NK-92 (cell line): ENCODE measurements around the gene GALNT7.

ENCODE experiments used
- DNase-seq: peaks from one replicate; lab custom pipeline; 2025; ENCODE audit not compliant: unreplicated experiment; lab: John Stamatoyannopoulos, UW

GALNT7 gene

DNA sequence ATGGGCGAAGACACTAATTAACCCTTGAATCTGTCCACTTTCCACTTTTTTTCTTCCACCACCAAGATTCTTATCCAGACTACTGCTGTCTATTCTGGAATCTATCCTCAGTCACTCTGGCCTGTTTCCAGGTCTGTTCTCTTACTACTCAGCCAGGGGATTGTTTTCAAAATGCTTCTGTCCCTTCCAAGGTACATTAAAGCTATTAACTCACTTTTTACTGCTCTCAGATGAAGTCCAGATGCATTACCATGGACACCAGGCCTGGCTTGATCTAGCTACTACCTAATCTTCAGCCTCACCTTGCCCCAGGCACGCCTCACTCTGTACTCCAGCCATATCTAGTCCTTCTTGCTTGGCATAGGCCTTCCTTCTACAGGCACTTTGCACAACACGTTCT, 66.4 kb downstream of the GALNT7 start:
- DNase-seq: no peak

DNA sequence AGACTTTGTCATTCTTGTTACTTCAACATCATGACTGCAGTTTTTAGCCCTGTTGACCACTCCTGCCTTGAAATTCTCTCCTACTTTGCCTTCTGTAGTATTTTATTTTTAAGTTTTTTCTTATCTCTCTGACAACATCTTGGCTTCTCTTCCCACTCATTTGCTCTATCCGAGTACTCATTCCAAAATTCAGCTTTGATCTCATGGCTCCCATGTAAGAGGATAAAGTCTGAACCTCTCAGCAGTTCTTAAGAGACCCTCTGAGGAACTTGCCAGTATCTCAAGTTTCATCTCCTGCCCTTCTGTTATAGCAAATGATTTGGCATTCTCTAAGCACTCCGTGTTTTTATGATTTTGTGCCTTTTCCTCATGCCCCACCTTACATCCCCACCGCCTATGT, 67.7 kb downstream of the GALNT7 start:
- no peak for DNase-seq

- no peak for DNase-seq
Measured at GRCh38 chr4:173237152-173237551, 68.5 kb downstream of the GALNT7 start.

- no peak for DNase-seq
Measured at GRCh38 chr4:173237762-173238161, 69.2 kb downstream of the GALNT7 start.

DNA sequence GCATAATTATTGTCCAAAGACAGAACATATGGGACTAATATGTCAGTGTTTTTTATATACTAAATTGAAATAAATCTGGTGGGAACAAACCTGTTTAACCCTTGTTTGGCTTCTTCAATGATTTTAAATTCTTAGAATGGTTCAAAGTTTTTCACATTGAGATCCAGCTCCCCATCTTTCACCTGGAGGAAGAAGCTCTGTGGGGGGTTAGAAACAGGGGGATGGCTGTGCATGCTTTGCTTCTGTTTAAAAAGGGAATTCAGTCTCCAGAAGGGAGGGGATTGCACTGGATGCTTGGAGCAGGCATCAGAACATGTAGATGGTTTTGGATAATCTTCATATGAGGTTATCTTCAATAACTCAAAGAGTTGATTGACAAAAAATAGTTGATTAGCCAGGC, 72.1 kb downstream of the GALNT7 start:
- DNase-seq: no peak

DNA sequence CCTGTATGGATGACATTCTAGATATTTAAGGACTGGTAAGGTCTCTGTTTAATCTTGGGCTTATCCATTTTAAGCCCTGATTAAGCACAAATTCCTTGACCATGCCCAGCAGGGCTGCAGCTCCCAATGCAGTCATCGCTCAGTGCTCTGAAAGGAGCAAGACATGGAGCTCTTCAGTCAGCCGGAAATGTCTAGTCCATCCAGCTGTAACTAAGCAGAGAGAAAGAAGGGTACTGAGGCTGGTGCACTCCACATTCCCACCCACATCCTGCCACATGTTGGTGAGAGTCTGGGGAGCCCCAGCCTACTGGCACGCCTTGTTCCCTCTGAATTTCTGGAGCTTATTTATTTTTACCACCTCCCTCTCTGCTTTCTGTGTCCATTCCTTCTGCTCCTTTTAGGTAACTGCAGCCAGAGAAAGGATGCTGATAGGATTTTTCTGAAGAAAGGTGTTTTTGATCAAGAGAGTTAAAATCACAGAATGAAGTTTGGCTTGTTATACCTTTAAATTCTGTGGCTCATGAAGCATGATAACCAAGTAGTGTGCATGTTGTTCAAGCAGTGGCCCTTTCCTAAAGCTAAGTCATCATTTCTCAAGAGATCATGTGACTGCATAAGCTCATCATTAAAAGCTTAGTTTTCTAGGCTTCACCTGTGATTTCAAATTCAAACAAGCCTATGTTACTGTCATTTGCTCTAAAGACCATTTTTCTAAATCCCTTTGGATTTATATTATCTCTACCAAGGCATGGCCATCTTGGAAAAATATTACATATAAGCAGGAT, 74.0 kb downstream of the GALNT7 start:
- no peak for DNase-seq

DNA sequence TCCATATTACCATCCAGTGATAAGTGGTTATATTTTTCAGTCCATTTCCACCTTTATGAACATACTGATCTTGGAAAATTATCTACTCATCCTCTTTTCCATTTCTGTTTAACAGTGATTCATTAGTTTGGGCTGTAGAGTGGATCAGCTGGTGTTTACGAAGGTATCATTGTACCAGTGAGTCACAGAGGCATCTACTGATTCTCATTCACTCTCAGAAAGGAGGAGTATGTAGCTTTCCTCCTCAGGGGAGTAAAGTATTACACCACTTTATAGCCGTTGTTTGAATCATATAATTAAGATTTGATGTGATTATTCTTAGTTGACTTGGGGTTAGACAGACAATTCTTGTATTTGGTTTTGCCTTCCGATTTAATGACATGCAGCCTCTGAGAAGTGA, 74.7 kb downstream of the GALNT7 start:
- no peak for DNase-seq

GRCh38 chr4:173243917-173244658, 75.5 kb downstream of the GALNT7 start:
- no peak for DNase-seq

DNA sequence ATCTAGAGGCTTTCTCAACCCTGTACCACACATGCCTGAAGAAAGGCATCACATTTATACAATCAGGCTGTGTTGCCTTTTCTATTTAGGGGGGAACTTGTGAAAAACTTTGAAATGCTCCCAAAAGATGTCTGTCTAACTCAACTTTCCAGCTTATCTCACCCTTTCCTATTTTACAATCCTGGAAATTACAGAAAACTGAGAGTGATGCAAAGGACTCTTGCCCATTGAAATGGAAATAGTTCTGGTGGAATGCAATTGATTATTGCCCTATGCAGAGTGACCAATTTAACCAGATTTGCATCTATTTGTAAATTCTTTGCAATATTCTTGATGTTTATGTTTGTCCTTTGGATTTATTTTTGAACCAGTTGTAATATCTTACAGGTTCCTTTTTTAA, 77.3 kb downstream of the GALNT7 start:
- DNase-seq: no peak

DNA sequence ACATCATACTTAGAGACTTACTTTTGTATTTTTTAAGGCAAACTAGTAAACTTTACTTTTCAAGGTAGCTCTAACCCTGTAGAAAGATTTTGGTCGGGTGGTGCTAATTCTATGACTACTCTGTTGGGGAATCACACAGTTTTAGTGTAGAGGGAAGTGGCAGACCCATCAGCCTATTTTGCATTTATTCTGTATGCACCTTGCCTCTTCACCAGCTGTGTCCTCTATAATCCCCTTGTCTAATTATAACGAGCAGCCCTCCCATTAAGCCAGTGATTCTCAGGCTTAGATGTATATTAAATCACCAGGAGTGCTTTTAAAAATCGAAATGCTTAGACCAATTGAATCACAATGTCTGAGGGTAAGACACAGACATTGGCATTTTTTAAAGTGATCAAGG, 78.1 kb downstream of the GALNT7 start:
- DNase-seq: no peak

DNA sequence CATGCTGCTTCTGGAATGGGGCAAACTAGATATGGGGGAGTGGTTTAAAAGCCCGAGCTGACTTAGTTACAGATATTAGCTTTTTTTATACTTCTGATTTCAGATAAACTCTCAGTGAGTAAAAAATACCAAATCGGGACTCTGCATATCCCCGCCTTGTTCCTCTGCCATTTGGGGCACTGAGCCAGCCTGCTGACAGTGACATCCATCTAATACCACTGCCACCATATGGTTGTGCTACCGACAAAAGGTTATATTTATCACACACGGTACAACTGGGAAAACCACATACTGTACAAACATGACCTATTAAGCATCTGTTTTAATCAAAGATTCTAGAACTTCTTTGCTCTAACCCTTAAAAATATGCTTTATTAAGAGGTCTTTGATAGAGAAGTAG, 78.7 kb downstream of the GALNT7 start:
- DNase-seq: no peak

DNA sequence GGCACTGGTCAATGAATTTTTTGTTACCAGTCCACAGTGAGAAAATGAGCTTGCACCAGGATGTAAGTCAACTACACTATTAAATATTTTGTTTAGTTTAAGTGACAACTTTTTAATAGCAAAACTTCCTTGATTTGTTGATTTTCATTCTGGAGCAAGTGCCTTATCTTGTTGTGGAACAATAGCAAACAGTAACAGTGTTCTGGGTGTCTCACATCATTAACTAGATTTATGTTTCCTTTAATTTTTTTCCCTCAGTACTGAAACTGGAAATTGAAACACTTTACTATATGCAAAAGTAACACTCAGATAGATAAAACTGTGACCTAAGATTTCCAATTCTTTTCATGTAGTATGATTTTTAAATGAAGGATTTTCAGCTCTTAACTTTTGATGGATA, 80.1 kb downstream of the GALNT7 start:
- DNase-seq: no peak

GRCh38 chr4:173252024-173252935, 83.7 kb downstream of the GALNT7 start:
- no peak for DNase-seq

DNA sequence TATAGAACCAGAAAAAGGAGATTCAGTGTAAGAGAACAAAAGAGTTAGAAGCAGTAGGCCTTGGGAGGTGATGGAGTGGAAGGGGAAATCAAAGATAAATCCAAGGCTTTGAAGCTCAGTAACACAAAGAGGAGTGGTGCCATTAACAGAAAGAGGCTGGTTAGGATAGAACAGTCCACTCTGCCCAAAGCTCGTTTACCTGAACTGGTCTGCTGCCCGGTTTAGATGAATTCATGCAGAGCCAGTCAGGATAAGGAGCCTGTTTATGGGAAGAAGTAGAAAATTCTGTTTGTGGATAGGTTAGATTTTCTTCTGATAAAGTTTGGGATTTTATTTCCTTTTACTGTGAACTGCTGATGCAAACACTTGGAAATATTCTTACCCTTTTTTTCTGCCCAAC, 85.0 kb downstream of the GALNT7 start:
- DNase-seq: no peak

DNA sequence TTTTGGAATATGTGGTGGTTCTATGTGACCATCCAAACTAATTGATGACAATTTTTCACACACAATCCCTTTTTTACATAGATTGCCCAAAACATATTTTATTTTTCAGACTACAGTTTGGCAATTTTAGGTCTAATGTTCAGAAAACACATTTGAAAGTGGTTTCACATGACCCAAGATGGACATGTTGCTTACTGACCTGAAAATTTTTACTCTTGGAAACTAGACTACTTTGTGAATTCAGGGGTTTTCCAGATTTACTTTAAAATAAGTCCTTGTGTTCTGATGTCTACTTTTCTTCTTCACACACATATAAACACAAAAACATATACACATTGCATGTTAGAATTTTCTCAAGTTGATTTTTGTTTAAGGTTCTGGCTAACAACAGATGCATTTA, 86.0 kb downstream of the GALNT7 start:
- no peak for DNase-seq

- no peak for DNase-seq
Measured at GRCh38 chr4:173256825-173257224, 88.2 kb downstream of the GALNT7 start.

DNA sequence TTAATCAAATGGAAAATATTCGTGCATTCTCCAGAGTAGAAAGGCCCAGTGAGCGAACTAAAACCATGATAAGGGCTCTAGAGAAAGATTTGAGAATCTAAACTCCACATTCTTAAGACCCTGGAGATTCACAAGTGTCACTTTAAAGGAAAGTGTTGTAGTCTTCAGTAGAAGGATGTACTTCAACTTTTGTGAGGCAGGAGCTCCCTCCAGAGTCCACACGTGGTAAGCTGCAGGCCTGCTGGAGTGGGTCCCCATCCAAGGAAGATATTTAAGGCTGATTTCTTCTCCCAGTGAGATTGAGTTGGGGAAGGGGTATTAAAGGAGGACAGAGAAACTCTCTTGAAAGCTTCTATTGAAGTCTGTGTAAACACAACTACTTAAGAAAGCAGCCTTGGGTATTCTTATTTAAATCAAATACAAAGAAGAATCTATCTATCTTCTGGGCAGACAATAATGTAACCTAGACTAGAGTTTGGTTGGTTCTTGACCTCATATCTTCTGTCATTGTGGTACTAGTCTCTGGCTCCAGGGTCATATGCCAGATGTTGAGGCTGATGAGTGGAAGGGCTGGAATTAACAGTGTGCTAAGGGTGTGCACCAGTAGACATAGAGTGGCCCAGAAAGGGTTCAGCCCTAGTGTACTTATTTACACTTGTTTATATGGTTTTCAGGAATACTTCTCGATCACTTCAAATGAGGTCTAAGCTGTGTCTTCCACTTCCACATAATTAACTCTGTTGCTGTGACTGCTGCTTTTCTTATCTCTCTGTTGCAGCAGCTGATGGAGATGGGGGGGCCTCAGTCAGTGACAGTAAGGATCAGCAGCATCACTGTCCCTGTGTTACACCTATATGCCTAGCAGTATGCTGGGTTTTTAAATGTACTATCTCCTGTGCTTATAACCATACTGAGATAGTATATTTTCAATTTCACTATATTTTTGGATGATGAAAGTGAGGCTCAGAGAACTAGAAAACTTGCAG, 89.4 kb downstream of the GALNT7 start:
- DNase-seq: no peak

DNA sequence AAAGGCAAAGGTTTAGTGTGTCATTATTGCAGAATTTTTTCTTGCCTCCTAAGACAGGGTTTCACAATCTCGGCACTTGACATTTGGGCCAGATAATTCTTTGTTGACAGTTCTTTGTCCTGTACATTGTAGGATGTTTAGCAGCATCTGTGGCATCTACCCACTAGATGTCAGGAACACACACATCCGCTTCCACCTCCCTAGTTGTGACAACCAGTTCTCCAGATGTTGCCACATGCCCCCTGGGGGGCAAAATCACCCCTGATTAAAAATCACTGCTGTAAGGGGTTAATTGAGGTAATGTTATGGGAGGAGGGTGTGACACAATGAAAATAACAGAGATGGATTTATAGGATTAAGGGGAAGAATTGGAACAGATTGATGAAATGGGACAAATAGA, 90.3 kb downstream of the GALNT7 start:
- no peak for DNase-seq

DNA sequence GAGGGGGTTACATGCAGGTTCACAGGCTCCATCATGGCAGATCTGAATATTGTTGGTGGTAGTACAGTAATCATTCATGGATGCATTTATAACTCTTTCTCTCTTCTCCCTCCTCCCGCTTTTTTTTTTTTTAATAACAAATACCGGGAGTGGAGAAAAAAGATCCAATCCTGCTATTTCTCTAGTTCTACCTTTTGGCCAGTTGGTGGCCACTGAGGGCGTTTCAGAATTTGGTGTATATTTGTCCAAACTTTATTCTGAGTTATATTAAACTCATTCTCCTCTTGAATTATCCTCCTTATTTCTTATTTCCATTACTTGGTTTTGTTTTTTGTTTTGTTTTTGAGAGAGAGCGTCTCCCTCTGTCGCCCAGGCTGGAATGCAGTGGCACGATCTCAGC, 90.7 kb downstream of the GALNT7 start:
- no peak for DNase-seq

- DNase-seq: no peak
Measured at GRCh38 chr4:173261052-173261451, 92.4 kb downstream of the GALNT7 start.
